Activated CD4-positive, alpha-beta memory T cell treated with anti-CD3 and anti-CD28 coated beads for 36 hours (primary cell): ENCODE results near the gene SLC5A6. TPM values are rescaled to one million over a fixed set of nuclear protein-coding genes. Genes with fewer than 3 reads are reported as not detected.

Experiments used
- CTCF ChIA-PET: fragments of 350-600 bp; sonication (Branson Sonifier 250); formaldehyde crosslinking; loops from one replicate; lab custom pipeline; 2021; ENCODE audit warnings: antibody characterized with exemption, inconsistent platforms; lab: Charles Lee
- POLR2A ChIA-PET: fragments of 350-600 bp; sonication (Branson Sonifier 250); formaldehyde crosslinking; loops from one replicate; lab custom pipeline; 2021; ENCODE audit warnings: antibody characterized with exemption; lab: Charles Lee
- DNase-seq: peaks from one replicate; pipeline ENCODE4 v3.0.0-alpha.2; 2020
- H3K27ac Mint-ChIP-seq: one replicate; pipeline ENCODE4 v1.8.0; 2021; ENCODE audit warnings: mixed read lengths
- H3K27me3 Mint-ChIP-seq: one replicate; pipeline ENCODE4 v1.8.0; 2021; ENCODE audit warnings: mixed read lengths
- H3K36me3 Mint-ChIP-seq: one replicate; pipeline ENCODE4 v1.8.0; 2021; ENCODE audit warnings: mixed read lengths
- H3K4me1 Mint-ChIP-seq: one replicate; pipeline ENCODE4 v1.8.0; 2021; ENCODE audit warnings: low read depth, mixed read lengths
- H3K4me3 Mint-ChIP-seq: one replicate; pipeline ENCODE4 v1.8.0; 2021; ENCODE audit warnings: mild to moderate bottlenecking, mixed read lengths
- H3K9me3 Mint-ChIP-seq: one replicate; pipeline ENCODE4 v1.8.0; 2021; ENCODE audit warnings: mixed read lengths
- intact Hi-C: fragments of 100-400 bp; cut with micrococcal nuclease; formaldehyde crosslinking; loops from one replicate; pipeline ENCODE4 v1.15.1; 2023
- total RNA-seq, 2 experiments: library from RNA; stranded (reverse); gene quantifications; one replicate each; pipeline ENCODE4 v1.2.3, GENCODE V29; 2021

The SLC5A6 gene
- total RNA-seq, 2 experiments from 2014 or later, result 29.2 to 30.2 TPM

GRCh38 chr2:27233341-27233740 lies 21.3 kb upstream of the SLC5A6 start:
- DNase-seq, result no peak
- peaks cover 61% of the 10 kb centered on the region for H3K36me3 Mint-ChIP-seq
- no peaks in the 10 kb centered on the region for H3K9me3 Mint-ChIP-seq
- no peaks in the 10 kb centered on the region for H3K27me3 Mint-ChIP-seq
- ChIA-PET POLR2A (no interaction called here), CTCF (no interaction called here)
- no peak overlapping the region for H3K4me3 Mint-ChIP-seq
- intact Hi-C loops, result no loop called here
- no peaks in the 10 kb centered on the region for H3K4me1 Mint-ChIP-seq
- H3K27ac Mint-ChIP-seq, result no peak overlapping the region

DNA sequence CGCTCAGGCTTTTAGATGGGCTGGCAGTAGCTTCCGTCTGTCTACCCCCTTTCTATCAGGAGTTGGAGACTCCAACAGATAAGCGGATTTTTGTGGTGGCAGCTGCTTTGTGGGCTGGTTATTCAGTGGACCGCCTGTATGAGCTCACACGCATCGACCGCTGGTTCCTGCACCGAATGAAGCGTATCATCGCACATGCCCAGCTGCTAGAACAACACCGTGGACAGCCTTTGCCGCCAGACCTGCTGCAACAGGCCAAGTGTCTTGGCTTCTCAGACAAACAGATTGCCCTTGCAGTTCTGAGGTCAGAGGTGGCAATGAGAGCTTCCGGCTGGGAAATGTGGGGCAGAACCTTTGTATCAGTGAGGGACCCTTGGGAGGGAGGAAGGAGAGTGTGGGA lies 19.9 kb upstream of the SLC5A6 start:
- DNase-seq, result no peak
- Mint-ChIP-seq H3K4me3 (no peak overlapping the region), H3K4me1 (no peaks in the 10 kb centered on the region), H3K9me3 (no peaks in the 10 kb centered on the region), H3K36me3 (peaks cover 60% of the 10 kb centered on the region), H3K27ac (no peak overlapping the region), H3K27me3 (no peaks in the 10 kb centered on the region)
- ChIA-PET POLR2A (interaction anchor here (1.3 to 1.4 kb wide), 2 partner anchors 10 to 11 kb away, joined by 3 to 4 read pairs; no protein-coding TSS in a partner anchor), CTCF (interaction anchor here (1.1 to 1.4 kb wide), 2 partner anchors 71 to 270 kb away, joined by 3 to 4 read pairs; no protein-coding TSS in a partner anchor)
- intact Hi-C loops, result no loop called here

DNA sequence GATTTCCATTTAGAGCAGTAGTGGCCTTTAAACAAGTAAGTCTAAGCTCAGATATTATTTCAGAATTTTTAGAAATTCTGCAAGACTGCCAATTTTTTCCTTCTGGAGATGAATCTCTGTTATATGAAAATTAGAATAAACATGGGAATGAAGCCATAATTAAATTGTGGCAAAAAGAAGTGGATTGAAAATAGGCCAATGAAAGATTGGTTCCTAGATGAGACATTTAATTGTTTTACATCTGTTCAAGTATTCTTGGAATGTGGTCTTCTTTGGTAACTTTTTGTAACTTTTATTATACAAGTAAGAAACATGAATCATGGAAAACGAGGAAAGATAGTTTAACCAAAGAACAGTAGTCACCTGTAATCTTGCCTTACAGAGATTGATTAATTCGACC lies 15.4 kb upstream of the SLC5A6 start:
- CTCF ChIA-PET, result no interaction called here
- Mint-ChIP-seq H3K4me1 (no peaks in the 10 kb centered on the region), H3K9me3 (no peaks in the 10 kb centered on the region), H3K4me3 (no peak overlapping the region), H3K27ac (no peak overlapping the region), H3K36me3 (peaks cover 54% of the 10 kb centered on the region), H3K27me3 (no peaks in the 10 kb centered on the region)
- POLR2A ChIA-PET, result no interaction called here
- no peak for DNase-seq
- intact Hi-C loops, result no loop called here

DNA sequence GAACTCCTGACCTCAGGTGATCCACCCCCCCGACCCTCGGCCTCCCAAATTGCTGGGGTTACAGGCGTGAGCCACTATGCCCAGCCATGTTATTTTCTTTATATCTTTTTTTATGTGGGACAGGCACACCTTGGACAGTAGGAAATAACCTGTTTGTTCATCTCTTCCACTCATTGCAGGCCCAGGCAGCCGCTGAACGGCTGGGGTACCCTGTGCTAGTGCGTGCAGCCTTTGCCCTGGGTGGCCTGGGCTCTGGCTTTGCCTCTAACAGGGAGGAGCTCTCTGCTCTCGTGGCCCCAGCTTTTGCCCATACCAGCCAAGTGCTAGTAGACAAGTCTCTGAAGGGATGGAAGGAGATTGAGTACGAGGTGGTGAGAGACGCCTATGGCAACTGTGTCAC lies 13.5 kb upstream of the SLC5A6 start:
- H3K36me3 Mint-ChIP-seq, result peaks cover 55% of the 10 kb centered on the region
- CTCF ChIA-PET, result no interaction called here
- POLR2A ChIA-PET, result interaction anchor here (1.1 kb wide), 1 partner anchor 23 kb away, joined by 5 read pairs; no protein-coding TSS in a partner anchor
- no peak for DNase-seq
- H3K27me3 Mint-ChIP-seq, result no peaks in the 10 kb centered on the region
- H3K4me3 Mint-ChIP-seq, result no peak overlapping the region
- intact Hi-C loops, result no loop called here
- H3K9me3 Mint-ChIP-seq, result no peaks in the 10 kb centered on the region
- peaks cover 5% of the 10 kb centered on the region for H3K4me1 Mint-ChIP-seq
- no peak overlapping the region for H3K27ac Mint-ChIP-seq

DNA sequence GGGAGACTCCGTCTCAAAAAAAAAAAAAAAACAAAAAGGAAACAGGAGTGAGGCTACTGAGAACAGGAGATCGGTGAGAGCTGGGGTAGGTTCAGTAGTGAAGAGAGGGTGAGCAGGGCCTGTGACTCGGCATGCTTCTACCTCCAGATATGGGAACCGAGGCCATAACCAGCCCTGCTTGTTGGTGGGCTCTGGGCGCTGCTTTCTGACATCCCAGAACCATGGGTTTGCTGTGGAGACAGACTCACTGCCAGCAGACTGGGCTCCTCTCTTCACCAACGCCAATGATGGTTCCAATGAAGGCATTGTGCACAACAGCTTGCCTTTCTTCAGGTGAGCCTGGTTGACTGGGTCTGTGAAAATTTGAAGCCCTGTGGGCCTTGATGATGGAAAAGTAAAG lies 11.3 kb upstream of the SLC5A6 start:
- Mint-ChIP-seq H3K4me1 (peaks cover 18% of the 10 kb centered on the region), H3K4me3 (no peak overlapping the region), H3K27me3 (no peaks in the 10 kb centered on the region), H3K36me3 (peaks cover 66% of the 10 kb centered on the region), H3K27ac (no peak overlapping the region), H3K9me3 (no peaks in the 10 kb centered on the region)
- intact Hi-C loops, result no loop called here
- no peak for DNase-seq
- POLR2A ChIA-PET, result interaction anchor here (0.6 kb wide), 1 partner anchor 11 kb away, joined by 3 read pairs; no protein-coding TSS in a partner anchor
- CTCF ChIA-PET, result interaction anchor here (1.0 to 1.7 kb wide), 2 partner anchors 56 to 80 kb away, joined by 3 to 4 read pairs; no protein-coding TSS in a partner anchor

GRCh38 chr2:27222407-27222806 lies 10.3 kb upstream of the SLC5A6 start:
- intact Hi-C loops, result no loop called here
- POLR2A ChIA-PET, result no interaction called here
- no peak overlapping the region for H3K27ac Mint-ChIP-seq
- CTCF ChIA-PET, result interaction anchor here (1.1 to 1.7 kb wide), 2 partner anchors 57 to 81 kb away, joined by 3 to 4 read pairs; no protein-coding TSS in a partner anchor
- H3K4me3 Mint-ChIP-seq, result no peak overlapping the region
- no peaks in the 10 kb centered on the region for H3K27me3 Mint-ChIP-seq
- H3K36me3 Mint-ChIP-seq, result peaks cover 68% of the 10 kb centered on the region
- peaks cover 24% of the 10 kb centered on the region for H3K4me1 Mint-ChIP-seq
- no peak for DNase-seq
- H3K9me3 Mint-ChIP-seq, result no peaks in the 10 kb centered on the region

DNA sequence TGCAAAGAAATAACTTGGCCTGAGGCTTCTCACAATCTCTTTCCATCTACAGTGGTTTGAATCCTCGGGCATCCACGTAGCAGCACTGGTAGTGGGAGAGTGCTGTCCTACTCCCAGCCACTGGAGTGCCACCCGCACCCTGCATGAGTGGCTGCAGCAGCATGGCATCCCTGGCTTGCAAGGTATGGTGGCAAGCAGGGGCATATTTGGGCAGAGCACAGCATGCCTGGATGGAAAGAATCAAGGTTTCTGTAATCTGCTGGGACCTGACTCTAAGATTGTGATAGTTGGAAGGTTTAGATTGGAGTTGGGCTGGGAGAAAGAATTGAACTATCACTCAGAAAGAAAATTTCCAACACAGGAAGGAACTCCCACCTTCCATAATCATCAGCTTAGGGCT lies 9.1 kb upstream of the SLC5A6 start:
- ChIA-PET CTCF (no interaction called here), POLR2A (interaction anchor here (0.9 to 1.1 kb wide), 2 partner anchors 10 to 119 kb away, joined by 3 read pairs; no protein-coding TSS in a partner anchor)
- H3K36me3 Mint-ChIP-seq, result peaks cover 65% of the 10 kb centered on the region
- no peak for DNase-seq
- intact Hi-C loops, result no loop called here
- no peaks in the 10 kb centered on the region for H3K9me3 Mint-ChIP-seq
- H3K4me1 Mint-ChIP-seq, result peaks cover 32% of the 10 kb centered on the region
- H3K27ac Mint-ChIP-seq, result no peak overlapping the region
- H3K27me3 Mint-ChIP-seq, result no peaks in the 10 kb centered on the region
- H3K4me3 Mint-ChIP-seq, result no peak overlapping the region

GRCh38 chr2:27220091-27220490 lies 8.0 kb upstream of the SLC5A6 start:
- intact Hi-C loops, result no loop called here
- Mint-ChIP-seq H3K27ac (no peak overlapping the region), H3K9me3 (no peaks in the 10 kb centered on the region), H3K27me3 (no peaks in the 10 kb centered on the region), H3K4me1 (peaks cover 32% of the 10 kb centered on the region), H3K36me3 (peaks cover 61% of the 10 kb centered on the region), H3K4me3 (no peak overlapping the region)
- DNase-seq, result no peak
- ChIA-PET POLR2A (no interaction called here), CTCF (interaction anchor here (1.3 kb wide), 1 partner anchor 60 kb away, joined by 4 read pairs; no protein-coding TSS in a partner anchor)

DNA sequence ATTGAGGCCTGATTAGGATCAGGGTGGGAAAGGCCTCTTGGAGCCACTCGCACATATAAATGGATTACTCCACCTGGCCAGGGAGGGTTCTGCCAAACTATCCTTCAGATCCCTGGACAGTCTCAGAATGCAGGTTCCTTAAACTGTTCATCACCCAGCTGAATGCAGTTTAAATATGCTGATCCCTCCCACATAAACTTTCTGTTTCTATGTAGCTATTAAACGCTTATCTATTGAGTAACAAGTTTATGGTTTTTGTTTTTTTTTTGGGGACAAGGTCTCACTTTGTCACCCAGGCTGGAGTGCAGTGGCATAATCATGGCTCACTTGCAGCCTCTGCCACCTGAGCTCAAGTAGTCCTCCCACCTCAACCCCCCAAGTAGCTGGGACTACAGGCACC lies 7.0 kb upstream of the SLC5A6 start:
- Mint-ChIP-seq H3K9me3 (no peaks in the 10 kb centered on the region), H3K4me1 (peaks cover 34% of the 10 kb centered on the region), H3K27me3 (no peaks in the 10 kb centered on the region), H3K4me3 (peak overlapping the region; percentile 93), H3K36me3 (peaks cover 57% of the 10 kb centered on the region), H3K27ac (no peak overlapping the region)
- intact Hi-C loops, result loop anchor here (5.0 to 10.0 kb wide), 3 partner anchors 216 to 466 kb away; partner anchors contain the start of gene DPYSL5
- no peak for DNase-seq
- ChIA-PET POLR2A (no interaction called here), CTCF (no interaction called here)

DNA sequence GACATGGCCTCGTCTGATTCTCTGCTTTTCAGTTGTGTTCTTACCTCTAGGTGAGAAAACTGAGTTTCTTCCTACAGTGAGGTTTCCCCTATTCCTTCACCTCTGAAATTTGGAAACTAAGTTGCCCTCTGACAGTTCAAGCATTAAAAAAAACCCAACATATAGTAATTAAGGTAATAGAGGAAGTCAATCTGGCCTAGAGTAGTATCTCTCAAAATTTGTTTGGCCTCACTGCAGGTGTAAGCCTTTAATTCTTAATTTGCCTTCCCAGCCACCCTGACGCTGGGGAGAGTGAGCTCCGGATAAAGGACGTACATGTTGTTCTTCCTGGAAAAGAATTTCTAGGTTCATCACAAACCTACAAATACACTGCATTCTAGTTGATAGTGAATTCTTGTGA lies 6.5 kb upstream of the SLC5A6 start:
- no peak for DNase-seq
- H3K36me3 Mint-ChIP-seq, result peaks cover 59% of the 10 kb centered on the region
- no peaks in the 10 kb centered on the region for H3K27me3 Mint-ChIP-seq
- ChIA-PET POLR2A (interaction anchor here (0.9 kb wide), 1 partner anchor 85 kb away, joined by 3 read pairs; the partner anchor contains the start of gene PREB), CTCF (interaction anchor here (1.2 kb wide), 1 partner anchor 85 kb away, joined by 5 read pairs; no protein-coding TSS in a partner anchor)
- peaks cover 38% of the 10 kb centered on the region for H3K4me1 Mint-ChIP-seq
- intact Hi-C loops, result loop anchor here (5.0 to 10.0 kb wide), 3 partner anchors 216 to 466 kb away; partner anchors contain the start of gene DPYSL5
- peak overlapping the region; percentile 93 for H3K4me3 Mint-ChIP-seq
- H3K9me3 Mint-ChIP-seq, result no peaks in the 10 kb centered on the region
- H3K27ac Mint-ChIP-seq, result no peak overlapping the region

GRCh38 chr2:27217173-27218121 lies 5.4 kb upstream of the SLC5A6 start, which contains the start of gene CAD:
CAD (plus strand) TSS chr2:27217369; CDS start chr2:27217552, 183 bp downstream.
- POLR2A ChIA-PET, result interaction anchor here (0.9 to 1.2 kb wide), 2 partner anchors 9 to 83 kb away, joined by 3 read pairs; partner anchors contain the start of gene PREB
- H3K36me3 Mint-ChIP-seq, result peaks cover 54% of the 10 kb centered on the region
- peak; percentile 91 for DNase-seq
- H3K4me1 Mint-ChIP-seq, result peaks cover 47% of the 10 kb centered on the region
- no peaks in the 10 kb centered on the region for H3K27me3 Mint-ChIP-seq
- CTCF ChIA-PET, result interaction anchor here (0.6 to 1.4 kb wide), 3 partner anchors 85 to 121 kb away, joined by 3 to 5 read pairs (median 4); no protein-coding TSS in a partner anchor
- H3K9me3 Mint-ChIP-seq, result no peaks in the 10 kb centered on the region
- peak within 1 kb of the TSS; percentile 89 for H3K27ac Mint-ChIP-seq
- intact Hi-C loops, result loop anchor here (1.0 to 10.0 kb wide), 4 partner anchors 83 to 467 kb away; partner anchors contain the start of genes DPYSL5 and PREB
- peak within 1 kb of the TSS; percentile 93 for H3K4me3 Mint-ChIP-seq
